Endometrium (tissue), 2 donors: ENCODE results near the gene FARS2.

Experiments used
- FAIRE-seq: peaks from 2 replicates; lab custom pipeline; 2012; peaks lifted over from hg19 to GRCh38; lab: Jason Lieb, UNC
- donor health status: control.
- donor health status: control.

The FARS2 gene

DNA sequence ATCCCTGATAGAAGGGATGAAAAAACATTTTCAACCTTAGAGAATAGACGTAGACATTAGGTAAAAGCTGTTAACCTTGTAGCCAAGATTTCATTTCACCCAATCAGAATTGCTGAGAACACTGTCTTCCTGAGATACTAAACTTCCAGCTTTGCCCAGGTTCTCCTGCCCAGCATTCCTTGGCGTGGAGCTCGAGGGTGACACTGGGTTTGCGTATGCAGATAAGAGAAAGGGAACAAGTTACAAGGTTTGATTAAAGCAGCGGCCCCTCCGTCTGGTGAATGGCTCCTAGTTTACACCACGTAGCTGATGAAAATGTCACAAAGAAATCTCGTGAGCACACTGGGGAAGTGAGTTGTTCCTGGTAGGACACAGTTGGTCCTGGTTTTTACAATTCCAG is 247.8 kb downstream of the FARS2 start:
- FAIRE-seq: no peak

DNA sequence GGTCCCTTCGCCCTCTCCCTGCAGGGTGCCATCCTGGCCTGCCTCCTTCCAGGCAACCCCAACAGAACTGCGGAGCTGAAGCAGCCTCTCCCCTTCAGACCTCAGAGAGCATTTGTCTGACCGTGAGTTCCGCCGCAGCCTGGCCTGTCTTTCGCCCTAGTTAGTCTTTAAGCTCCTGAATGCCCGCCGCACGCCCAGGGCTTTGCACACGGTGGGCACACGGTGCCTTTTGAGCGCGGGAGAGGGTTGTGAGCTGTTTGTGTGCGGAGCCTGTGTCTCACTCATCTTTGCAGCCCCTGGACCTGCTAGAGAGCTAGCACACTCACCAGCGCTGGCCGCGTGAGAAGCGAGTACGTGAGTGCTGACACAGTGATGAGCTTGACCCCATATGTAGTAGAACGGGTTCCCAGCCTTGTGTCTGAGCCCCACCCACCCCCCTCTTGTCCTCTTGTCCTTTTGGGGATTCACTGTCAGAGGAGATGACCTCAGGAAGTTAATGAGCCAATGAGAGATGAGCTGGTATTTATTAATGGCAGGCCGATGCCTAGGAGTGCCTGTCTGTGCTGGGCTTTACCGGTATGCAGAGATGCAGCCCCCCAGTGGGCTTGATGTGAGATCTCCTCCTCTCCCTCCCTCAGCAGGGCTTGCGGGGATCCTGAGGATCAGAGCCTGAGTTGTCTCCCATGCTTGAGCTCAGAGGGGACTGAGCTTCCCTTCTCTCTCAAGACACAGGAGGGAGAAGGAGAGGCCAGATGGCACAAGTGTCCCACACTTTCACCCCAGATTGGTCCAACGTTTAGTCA is 249.2 kb downstream of the FARS2 start:
- FAIRE-seq: no peak

DNA sequence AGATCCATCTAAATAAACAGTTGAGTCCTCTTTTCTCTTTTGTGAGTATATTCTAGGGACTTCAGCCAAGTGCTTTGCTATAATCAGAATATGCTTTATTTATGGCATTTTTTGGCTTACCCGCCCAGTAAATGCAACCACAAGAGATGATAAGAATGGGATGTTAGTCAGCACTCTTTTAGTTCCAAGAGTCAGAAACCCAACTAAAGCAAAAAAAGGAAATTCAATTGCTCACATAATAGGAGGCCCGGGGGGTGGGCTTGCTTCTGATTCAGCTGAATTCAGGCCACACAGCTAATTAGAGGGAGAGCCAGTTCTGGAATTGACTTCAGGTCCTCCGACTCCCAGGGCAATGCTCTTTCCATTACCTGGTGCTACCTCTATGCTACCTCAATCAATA is 250.6 kb downstream of the FARS2 start:
- no peak for FAIRE-seq

DNA sequence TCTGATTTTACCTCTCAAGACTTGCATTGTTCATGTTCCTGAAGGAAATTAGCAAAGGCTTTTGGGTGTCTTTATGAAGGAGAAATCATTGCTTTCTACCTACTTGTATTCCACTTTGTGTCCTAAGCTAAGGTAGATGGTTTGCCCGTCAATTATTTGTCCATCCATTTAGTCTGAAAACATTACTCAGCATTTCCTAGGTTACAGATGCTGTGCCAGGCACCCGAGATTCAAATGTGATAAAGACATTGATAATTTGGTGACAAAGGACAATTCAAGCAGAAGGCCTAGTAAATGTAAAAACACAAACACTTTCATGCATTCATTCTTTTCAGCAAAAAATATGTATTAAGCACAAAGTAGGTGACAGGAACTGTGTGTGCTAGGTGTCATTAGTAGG is 251.1 kb downstream of the FARS2 start:
- FAIRE-seq: no peak

DNA sequence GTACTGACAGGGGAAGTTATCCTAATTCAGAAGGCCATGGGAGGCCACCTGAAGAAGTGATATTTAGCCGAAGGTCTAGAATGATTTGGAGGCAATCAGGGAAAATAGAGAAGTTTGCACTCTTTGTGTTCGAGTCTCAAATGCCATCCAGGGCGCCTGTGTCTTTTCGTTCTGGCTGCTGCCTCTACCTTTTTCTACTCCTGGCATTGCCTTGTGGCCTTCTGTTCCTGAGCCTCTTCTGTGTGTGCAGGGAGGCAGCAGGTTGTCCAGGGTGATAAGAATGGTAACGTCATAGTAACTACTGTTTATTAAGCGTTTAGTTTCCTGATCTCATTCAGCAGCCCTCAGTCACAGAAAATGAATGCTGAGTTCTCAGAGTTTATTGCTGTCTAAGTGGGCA is 252.1 kb downstream of the FARS2 start:
- no peak for FAIRE-seq

DNA sequence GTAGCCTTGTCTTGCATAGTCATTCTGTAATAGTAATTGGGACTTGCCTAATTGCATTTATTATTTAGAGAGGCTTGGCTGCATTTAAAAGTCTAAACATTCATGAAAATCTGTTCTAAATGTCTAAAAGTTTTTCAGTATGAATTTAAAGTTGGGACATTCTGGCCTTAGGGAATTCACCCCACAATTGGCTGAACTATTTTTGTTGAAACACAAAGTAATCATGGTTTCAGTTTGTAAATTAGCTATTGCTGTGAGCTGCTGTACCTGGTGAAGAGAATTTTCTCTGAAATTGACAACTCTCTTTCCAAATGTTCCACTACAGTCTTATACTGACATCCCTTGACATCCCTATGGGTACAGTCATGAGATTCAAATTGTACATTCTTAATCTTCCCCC is 253.0 kb downstream of the FARS2 start:
- no peak for FAIRE-seq

DNA sequence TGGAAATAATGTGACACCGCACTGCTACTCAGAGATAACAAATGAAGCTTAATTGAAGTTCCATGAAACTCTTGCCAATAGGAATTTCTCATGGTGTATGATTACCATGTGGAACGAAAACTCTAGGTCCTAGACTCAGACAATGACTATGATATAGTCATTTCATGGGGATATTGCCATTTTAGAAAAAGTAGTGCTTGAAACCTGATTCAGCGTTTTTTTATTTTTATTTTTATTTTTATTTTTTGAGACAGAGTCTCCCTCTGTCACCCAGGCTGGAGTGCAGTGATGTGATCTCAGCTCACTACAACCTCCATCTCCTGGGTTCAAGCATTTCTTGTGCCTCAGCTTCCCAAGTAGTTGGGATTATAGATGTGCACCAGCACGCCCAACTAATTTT is 253.9 kb downstream of the FARS2 start:
- FAIRE-seq: no peak

DNA sequence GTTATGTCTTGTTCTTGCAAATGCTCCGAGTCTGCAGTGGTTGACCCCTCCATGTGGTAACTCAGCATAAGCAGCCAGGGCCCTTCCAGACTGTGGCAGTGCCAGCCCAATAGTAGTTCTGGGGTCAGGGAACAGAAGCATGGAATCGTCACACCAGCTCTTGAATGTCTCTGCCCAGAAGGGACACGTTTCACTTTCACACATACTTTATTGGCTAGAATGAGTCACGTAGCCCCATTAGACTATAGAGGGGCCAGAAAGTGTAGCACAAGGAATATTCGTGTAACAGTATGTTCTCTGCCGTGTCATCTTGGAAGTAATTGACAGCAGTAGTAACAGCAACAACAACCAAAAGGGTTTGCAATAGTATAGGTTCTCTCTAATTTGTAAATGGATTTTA is 254.7 kb downstream of the FARS2 start:
- FAIRE-seq: no peak

DNA sequence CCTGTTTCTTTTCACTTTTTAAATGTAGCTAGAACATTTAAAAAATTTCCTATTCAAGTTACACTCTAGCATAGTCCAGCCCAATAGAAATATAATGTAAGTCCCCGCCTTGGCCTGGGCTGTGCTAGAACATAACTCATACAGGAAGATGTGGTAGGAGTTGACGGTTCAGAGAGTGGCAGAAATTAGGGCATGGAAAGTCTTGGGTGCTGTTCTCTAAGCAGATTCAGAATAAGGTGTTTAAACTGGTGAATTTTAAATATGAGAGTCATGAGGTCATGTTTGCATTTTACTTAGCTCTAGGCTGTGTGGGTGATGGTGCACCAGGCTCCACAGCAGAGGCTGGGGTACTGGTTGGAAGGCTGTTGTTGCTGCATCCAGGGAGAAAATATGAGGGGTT is 256.5 kb downstream of the FARS2 start:
- FAIRE-seq: no peak

DNA sequence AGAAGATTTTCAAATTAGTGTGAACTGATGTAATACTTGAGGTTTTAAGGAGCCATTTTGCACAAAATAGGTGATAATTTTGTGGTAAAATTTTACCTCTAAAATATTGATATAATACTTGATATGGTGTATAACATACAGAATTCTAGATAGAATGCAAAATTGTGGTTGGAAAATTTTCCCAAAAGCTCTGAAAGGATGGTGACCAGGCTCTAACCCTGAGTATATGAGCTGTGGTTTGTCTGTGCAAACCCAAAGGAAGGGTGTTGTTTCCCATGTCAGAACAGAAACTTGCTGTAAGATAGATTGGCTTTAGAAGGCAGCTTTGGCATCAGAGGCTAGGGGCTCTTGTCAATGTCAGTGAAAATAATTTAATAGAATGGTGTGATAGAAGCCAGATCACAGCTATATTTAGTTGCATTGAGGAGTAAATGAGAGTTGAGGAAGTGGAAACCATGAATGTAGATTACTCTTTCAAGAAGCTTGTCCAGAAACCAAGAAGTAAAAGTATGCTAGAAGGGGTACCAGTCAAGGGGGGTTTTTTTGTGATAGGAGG is 257.7 kb downstream of the FARS2 start:
- no peak for FAIRE-seq

DNA sequence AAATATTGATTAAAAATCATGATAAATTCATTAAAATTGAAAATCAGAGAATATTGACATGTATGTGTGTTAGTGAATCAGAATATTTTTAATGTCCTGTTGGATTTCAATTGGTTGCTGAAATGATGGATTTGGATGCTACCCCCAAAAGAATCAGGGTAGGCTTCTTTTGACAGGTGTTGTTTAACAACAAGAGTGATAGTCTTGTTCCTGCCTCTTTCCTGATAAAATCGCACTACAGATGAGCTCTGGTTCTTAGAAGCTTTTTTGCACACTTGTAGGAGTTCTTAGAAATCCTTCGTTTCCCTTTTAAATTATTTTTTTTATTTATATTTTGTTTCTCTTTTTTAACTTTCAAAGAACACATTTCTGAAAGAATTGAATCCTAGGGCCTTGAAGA is 259.5 kb downstream of the FARS2 start:
- FAIRE-seq: no peak

DNA sequence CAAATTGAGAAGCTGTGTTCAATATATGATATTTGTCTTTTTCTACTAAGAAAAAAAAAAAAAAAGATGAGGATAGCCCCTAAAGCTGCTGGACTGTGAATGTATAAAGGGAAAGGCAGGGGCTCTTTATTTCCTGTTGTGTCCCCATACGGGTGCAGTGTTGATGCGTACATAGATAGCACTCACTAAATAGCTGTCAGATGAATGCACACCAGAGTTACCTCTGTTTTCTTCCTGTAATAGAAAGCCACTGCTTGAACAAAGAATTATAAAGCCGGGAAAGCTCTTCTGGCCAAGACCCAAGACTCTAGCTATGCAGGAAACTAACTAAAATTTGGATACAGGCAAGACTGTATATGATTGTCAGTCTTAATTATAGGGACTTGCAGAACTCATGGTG is 260.0 kb downstream of the FARS2 start:
- FAIRE-seq: no peak

DNA sequence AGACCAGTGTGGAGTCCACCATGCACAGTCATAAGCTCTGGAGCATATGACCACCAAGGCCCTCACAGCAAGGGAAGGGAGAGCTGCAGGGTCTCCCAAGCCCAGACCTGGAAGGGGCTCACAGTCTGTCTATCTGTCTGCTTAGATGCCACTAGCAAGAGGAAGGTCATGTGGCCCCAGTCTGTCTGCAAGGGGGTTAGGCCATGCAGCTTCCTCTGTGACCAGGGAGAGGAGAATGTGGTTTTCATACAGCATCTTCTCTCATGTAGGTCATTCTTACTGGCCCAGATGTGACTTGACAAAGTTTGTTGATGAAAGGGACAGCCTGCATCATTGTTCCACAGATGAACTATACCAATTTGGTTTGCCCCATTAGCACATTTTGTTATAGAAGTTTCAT is 260.8 kb downstream of the FARS2 start:
- FAIRE-seq: no peak

DNA sequence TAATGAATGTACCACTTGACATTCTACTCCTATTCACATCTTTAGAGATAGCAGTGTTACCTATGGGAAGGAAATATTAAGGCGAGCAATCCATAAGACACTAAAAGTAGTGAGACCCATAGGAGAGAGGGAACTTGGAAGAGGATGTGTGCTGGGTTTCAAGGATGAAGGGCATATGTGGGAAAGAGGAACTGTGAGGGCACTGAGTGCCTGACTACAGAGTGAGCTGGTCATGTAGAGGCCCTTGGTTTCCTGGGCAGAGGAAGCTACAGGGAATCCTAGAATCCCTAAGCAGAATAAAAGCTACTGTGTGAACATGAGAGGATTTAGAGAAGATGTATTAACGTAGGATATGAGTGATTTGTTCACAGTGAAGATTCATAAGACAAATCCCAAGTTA is 262.8 kb downstream of the FARS2 start:
- no peak for FAIRE-seq

DNA sequence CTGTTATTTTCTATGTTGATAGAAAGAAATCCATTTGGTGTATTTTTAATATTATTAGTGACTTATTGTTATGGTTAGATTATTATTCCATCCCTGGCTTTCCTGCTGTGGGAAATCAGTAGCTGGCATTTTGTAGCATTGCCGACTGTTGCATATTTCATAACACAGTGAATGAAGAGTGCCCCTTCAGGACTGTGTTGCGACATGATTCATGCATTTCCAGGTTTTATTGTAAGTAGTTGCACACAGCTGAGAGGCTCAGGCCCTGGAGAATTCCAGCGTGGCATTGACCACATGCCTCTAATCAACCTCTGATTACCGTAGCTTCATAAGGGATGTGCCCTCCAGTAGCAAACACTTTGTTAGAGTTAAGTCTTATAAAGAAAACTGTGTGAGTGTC is 263.9 kb downstream of the FARS2 start:
- no peak for FAIRE-seq

DNA sequence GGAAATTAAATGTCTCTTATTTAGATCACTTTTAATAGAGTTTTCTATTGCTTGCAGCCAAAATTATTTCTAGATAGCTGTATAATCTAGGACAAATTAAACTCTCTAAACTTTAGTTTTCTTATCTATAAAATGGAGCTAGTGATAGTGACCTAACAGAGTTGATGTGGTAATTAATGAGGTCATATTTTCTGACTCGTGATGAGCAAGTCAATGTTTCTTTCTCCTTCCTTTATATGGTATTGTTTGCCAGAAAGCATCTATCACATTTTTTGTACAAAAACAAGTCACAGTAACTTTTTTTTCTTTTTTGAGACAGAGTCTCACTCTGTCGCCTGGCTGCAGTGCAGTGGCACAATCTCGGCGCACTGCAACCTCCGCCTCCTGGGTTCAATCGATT is 267.7 kb downstream of the FARS2 start:
- FAIRE-seq: no peak

DNA sequence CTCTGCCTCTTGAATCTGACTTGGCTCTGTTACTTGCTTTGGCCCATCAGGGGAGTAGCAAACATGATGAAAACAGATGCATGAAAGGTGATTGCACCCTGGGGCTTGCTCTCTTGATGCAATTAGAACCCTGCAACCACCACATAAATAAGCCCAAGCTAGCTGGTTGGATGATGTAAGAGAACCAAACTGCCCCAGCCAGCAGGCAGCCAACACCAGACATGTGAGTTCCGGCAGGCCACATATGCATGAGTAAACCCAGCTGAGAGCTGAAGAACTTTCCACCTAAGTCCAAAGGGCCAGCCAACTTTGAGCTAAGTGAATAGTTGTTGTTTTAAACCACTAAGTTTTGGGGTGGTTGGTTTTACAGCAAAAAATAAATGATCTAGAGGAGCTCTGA is 268.4 kb downstream of the FARS2 start:
- FAIRE-seq: no peak

DNA sequence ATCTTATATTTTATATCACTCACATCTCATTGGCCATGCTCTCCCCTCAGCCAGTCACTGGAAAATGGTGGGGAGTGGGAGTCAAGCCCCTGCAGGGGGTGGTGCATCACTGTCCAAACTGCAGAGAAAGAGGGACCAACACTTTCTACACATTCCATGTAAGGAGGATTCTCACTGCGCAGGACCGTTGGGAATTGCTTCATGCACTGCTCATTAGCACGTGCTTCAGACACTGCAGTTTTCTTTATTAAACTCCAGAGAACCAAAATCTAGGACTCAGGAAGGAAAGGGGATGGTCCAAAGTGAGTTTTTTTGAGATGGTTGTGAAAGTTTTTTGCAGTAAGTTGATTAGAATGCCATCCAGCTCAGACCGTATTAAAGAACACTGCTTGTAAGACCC is 269.8 kb downstream of the FARS2 start:
- no peak for FAIRE-seq

DNA sequence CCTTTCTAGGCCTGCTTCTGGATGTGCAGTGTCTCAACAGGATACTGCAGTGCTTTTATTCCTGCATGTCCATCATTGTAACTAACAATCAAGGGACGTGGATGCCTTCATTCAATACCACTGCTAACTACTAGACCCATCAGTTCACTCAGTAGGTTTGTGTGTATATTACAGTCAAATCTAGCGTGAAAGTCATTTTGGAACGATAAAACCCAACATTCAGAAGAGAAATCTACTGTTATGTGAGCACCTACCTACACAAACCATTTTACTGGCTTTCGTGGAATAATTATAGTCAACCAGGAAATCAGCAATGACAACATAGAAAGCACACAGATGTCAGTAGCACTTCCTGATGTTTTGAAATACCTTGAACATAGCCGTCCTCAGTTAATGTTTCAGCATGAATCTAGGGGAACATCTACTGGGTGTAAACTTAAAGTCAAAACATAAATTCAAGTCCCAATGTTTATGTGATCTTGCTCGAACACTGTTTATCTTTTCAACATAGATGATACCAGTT is 270.6 kb downstream of the FARS2 start:
- no peak for FAIRE-seq

DNA sequence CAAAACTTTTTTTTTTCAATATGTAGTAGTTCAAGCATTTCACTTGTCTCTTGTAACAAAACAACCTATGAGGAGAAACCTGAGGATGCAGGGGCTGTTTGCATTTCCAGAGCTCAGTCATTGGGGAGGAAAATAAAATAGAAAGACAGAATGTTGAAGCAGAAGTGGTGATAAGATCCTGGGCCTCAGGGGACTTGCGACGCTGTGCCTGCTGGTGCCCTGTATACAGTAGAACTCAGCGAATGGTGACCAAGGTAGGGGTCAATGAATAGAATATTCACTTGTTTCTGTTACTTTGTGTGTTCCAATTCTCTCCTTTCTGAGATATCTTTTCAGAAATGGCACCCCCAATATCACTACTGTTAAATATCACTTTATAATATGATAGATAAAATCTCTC is 271.6 kb downstream of the FARS2 start:
- no peak for FAIRE-seq

DNA sequence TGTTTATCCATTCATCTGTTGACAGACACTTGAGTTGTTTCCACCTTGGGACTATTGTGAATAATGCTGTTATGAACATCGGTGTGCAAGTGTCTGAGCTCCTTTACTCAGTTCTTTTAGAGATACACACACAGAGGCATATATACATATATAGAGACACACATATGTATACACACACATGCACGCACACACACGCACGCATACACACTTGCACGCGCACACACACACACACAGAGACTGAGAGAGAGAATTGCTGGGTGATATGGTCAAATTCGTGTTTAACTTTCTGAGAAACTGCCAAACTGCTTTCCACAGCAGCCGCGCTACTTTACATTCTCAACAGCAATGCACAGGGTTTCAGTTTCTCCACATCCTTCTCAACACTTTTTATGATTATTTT is 273.3 kb downstream of the FARS2 start:
- FAIRE-seq: no peak

DNA sequence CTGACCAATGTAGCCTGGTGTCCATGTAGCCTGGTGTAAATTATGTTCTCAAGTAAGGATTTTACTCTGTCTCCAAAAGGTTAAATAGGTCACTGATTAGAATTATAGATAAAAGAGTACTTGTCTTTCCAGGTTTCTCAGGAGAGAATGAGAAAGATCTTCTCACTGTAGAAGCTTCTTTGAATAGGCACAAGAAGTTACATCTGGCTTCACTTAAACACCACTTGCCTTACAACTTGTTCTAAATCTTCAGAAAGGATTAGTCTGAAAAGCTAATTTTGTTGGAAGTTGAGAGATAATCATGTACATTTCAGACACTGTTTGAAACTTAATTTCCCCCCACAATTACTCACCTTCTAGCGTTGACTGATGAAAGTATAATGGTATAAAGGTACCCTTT is 275.3 kb downstream of the FARS2 start:
- no peak for FAIRE-seq

DNA sequence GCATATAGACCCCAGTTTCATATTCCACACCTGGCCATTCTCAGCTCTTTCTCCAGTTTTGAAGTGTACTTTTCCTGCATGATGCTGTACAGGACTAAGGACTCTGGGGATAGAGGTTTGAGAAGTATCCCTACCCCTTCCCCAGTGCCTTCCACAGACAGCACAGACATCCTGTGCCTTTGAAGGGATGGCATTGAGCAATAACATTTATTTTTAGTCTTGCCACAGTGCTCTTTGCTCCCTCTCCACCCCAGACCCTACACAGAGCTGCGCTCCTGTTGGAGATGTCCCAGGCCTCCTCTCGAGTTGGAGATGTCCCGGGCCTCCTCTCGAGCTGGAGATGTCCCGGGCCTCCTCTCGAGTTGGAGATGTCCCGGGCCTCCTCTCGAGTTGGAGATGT is 275.8 kb downstream of the FARS2 start:
- no peak for FAIRE-seq

DNA sequence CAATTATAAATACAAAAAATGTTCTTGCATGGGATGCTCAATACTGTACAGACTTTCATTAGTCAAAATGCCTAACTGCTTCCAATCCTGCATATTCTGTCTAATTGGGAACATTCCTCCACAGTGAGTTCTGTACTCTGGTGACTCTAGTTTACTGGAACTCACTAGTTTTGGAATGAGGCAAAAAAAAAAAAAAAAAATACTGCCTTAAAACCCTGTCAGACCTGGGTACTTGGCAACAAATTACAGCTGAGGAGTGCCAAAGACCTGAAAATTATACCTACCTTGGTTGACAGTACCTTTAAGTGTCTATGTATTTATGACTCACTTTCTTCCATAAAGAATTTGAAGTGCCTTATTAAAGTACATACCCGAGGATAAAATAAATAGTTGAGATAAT is 276.7 kb downstream of the FARS2 start:
- FAIRE-seq: no peak
